Common myeloid progenitor, CD34-positive (primary cell): ENCODE data around the gene GPR35.

Source experiments
- CTCF ChIA-PET: fragments of 350-600 bp; sonication (Branson Sonifier 250); formaldehyde crosslinking; loops from one replicate; lab custom pipeline; 2021; ENCODE audit warnings: antibody characterized with exemption; lab: Charles Lee
- POLR2A ChIA-PET: fragments of 350-600 bp; sonication (Branson Sonifier 250); formaldehyde crosslinking; loops from one replicate; lab custom pipeline; 2021; ENCODE audit warnings: antibody characterized with exemption; lab: Charles Lee
- DNase-seq, 3 donors: peaks; one replicate each; pipeline versions ENCODE4 v3.0.0 to v3.0.0-alpha.2; 2013
- H3K27ac ChIP-seq, 2 experiments: 1 replicate in 1 of 2; 2 replicates in 1 of 2; pipeline ENCODE4 v1.7.0; 2013; ENCODE audit warnings: inconsistent platforms in 2 of 2, low read length in 2 of 2, mild to moderate bottlenecking in 2 of 2, low read depth in 1 of 2, moderate library complexity in 1 of 2; ENCODE audit not compliant: severe bottlenecking in 2 of 2, insufficient read depth in 1 of 2, poor library complexity in 1 of 2
- H3K27me3 ChIP-seq, 5 experiments: replicated peaks in 2 of 5; 1 replicate in 3 of 5; 2 replicates in 2 of 5; pipeline versions ENCODE4 v1.6.1 to v1.7.0; 2013; ENCODE audit warnings: low read length in 4 of 5, mild to moderate bottlenecking in 2 of 5, moderate library complexity in 2 of 5, inconsistent platforms in 1 of 5; ENCODE audit not compliant: insufficient read depth in 5 of 5, control insufficient read depth in 4 of 5
- H3K36me3 ChIP-seq, 4 experiments: 1 replicate in 2 of 4; 2 replicates in 2 of 4; pipeline versions ENCODE4 v1.6.1 to v1.7.0; 2013; ENCODE audit warnings: low read length in 3 of 4, control low read depth in 1 of 4, mild to moderate bottlenecking in 1 of 4; ENCODE audit not compliant: control insufficient read depth in 4 of 4, insufficient read depth in 4 of 4
- H3K4me1 ChIP-seq, 4 experiments: 1 replicate in 3 of 4; 2 replicates in 1 of 4; pipeline versions ENCODE4 v1.6.1 to v1.7.1; 2013; ENCODE audit warnings: low read length in 3 of 4, mild to moderate bottlenecking in 3 of 4, control low read depth in 1 of 4, inconsistent platforms in 1 of 4, moderate library complexity in 1 of 4; ENCODE audit not compliant: control insufficient read depth in 4 of 4, insufficient read depth in 4 of 4; ENCODE audit errors: control extremely low read depth in 1 of 4
- H3K4me3 ChIP-seq, 7 experiments: 1 replicate in 4 of 7; 2 replicates in 3 of 7; pipeline versions ENCODE4 v1.5.1 to v1.7.0; 2013; ENCODE audit warnings: mild to moderate bottlenecking in 7 of 7, low read length in 6 of 7, moderate library complexity in 6 of 7, inconsistent platforms in 2 of 7, low read depth in 2 of 7, control low read depth in 1 of 7; ENCODE audit not compliant: insufficient read depth in 4 of 7, control insufficient read depth in 1 of 7; ENCODE audit errors: extremely low read depth in 1 of 7
- H3K9me3 ChIP-seq, 5 experiments: 1 replicate in 4 of 5; 2 replicates in 1 of 5; pipeline versions ENCODE4 v1.6.1 to v1.7.1; 2013; ENCODE audit warnings: low read length in 4 of 5, mild to moderate bottlenecking in 2 of 5, inconsistent platforms in 1 of 5, low read depth in 1 of 5, moderate library complexity in 1 of 5; ENCODE audit not compliant: control insufficient read depth in 4 of 5, insufficient read depth in 2 of 5; ENCODE audit errors: control extremely low read depth in 1 of 5
- WGBS: methylation state at CpG from one replicate; pipeline ENCODE4 v1.1.5; 2013; ENCODE audit not compliant: insufficient coverage; 5-methylcytosine and 5-hydroxymethylcytosine counted together

Gene GPR35

DNA sequence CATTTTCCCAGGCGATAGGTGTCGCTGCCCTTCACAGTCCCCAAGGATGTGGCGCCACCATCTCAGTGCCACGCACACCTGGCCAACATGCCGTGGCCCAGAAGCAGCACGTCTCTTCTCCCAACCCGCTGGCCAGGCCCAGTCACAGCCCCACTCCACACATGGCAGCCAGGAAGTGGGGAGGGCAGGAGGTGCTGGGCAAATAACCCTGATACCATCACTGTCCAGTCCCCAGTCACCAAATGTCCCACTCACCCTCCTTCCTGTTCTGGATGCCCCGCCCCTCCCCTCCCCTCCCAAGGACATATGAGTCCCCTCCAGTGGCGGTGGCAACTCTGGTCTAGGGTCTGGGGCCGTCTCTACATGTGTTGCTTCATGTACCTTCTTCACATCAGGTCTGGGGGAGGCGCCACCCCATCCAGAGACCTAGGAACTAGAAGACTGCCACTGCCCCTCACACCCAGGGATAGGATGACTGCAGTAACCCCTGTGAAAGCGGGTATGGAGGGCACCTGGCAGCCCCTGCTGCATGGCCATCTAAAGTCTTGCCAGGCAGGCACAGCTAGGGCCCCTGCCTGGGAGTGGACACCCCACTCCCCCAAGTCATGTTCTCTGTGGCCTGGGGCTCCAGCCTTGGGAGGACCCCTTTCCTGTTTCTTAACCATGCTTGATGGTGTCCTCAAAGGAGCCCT lies 46.1 kb upstream of the GPR35 start:
- Histone ChIP-seq H3K4me1 (peaks cover 0 to 7% (median 3%) of the 10 kb centered on the region in 4 experiments), H3K4me3 (no peak overlapping the region), H3K9me3 (peaks cover 0 to 4% (median 0%) of the 10 kb centered on the region in 5 experiments), H3K27me3 (no peaks in the 10 kb centered on the region), H3K36me3 (peaks cover 0 to 50% (median 33%) of the 10 kb centered on the region in 4 experiments), H3K27ac (no peak overlapping the region)
- WGBS = 96% methylated on average over 11 of the region's 12 CpGs
- ChIA-PET CTCF (interaction anchor here (1.6 kb wide), 1 partner anchor 13 kb away, joined by 11 read pairs; no protein-coding TSS in a partner anchor), POLR2A (interaction anchor here (0.7 to 1.3 kb wide), 2 partner anchors 11 kb away, joined by 3 to 4 read pairs; partner anchors contain the start of gene RNPEPL1)
- no peak for DNase-seq

DNA sequence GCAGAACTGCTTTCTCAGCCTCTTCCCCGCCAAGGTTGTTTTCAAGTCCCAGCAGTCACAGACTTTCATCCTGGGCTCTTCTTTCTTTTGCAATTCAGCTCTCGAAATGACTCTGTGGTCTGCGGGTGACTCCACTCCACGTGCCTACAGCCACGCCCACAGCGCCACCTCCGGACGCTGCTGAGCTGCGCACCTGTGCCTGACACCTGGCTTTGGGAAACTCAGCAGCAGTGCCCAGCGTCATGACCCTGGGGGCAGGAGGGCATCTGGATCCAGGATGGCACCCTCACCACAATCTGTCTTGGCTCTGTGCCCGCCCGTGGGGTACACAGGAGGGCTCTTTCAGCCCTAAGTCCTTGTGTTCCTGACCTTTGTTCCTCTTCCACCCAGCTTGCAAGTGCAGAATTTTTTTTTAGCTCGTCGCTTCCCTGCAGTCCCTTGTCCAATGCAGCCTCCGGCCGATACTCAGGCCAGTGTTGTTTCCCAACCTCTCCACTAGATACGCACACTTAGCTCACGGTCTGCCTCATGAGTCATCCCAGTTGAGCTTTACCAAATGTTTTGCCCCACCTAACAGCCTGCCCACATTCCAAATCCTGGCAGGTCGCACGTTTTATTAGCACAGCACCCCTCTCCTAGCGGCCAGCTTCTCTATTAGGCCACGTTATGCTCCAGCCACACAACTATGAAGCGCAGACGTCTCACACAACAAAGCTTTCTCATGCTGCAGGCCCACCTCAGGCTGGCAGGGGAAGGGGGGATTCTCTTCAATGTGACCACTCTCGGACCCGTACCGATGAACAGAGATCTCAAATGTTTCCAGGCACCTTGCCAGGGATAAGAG lies 45.3 kb upstream of the GPR35 start:
- ChIA-PET CTCF (interaction anchor here (1.1 to 1.6 kb wide), 3 partner anchors 9 to 14 kb away, joined by 3 to 11 read pairs (median 4); no protein-coding TSS in a partner anchor), POLR2A (interaction anchor here (1.3 kb wide), 1 partner anchor 11 kb away, joined by 4 read pairs; the partner anchor contains the start of gene RNPEPL1)
- WGBS = 95% methylated on average over 27 of the region's 27 CpGs
- H3K4me1 ChIP-seq = peaks cover 0 to 13% (median 9%) of the 10 kb centered on the region in 4 experiments
- peaks cover 0 to 4% (median 0%) of the 10 kb centered on the region in 5 experiments for H3K9me3 ChIP-seq
- no peak overlapping the region for H3K4me3 ChIP-seq
- H3K27me3 ChIP-seq = no peaks in the 10 kb centered on the region
- H3K36me3 ChIP-seq = peaks cover 0 to 42% (median 30%) of the 10 kb centered on the region in 4 experiments
- no peak overlapping the region for H3K27ac ChIP-seq
- DNase-seq = peak in 1 of 3 donors; percentile 23

DNA sequence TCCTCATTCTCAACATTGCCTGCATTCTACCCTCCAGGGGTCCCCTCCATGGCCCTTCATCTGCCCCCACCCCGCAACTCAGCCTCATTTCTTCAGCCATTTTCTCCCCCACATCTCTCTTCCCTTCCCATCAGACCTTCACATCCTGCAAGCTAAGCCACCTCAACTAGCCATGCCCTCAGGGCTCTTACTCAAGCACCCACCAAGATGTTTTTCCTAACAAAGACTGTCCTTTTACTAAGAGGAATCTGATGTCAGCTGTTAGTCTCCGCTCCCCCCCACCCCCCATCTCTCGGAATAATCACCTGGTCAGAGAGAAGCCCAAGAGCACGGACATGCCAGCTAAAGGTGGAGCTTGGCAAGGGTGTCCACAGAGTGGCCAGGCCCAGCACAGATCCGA lies 43.5 kb upstream of the GPR35 start:
- Histone ChIP-seq H3K27me3 (no peaks in the 10 kb centered on the region), H3K36me3 (peaks cover 0 to 24% (median 18%) of the 10 kb centered on the region in 4 experiments), H3K27ac (no peak overlapping the region), H3K4me1 (peaks cover 0 to 23% (median 19%) of the 10 kb centered on the region in 4 experiments), H3K4me3 (no peak overlapping the region), H3K9me3 (peaks cover 0 to 4% (median 0%) of the 10 kb centered on the region in 5 experiments)
- ChIA-PET CTCF (interaction anchor here (1.0 to 2.7 kb wide), 3 partner anchors 8 to 15 kb away, joined by 3 to 13 read pairs (median 4); no protein-coding TSS in a partner anchor), POLR2A (no interaction called here)
- DNase-seq = no peak
- 100% methylated on average over 3 of the region's 5 CpGs for WGBS

DNA sequence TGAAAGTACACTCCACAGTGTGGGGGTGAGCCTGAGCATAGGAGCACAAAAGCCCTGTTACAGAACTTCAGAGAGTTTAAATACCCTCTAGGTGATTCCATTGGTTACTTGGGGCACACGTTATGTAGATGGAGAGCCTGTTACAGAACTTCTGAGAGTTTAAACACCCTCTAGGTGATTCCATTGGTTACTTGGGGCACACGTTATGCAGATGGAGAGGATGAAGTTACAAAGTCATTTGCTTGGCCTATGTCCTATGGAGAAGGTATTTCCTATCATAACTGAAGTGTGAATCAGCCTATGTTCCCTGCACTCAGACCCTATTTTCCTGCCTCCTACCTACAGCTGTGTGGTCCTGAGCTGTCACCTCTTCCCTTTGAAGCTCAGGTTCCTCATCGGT lies 42.5 kb upstream of the GPR35 start:
- Histone ChIP-seq H3K27ac (no peak overlapping the region), H3K4me3 (no peak overlapping the region), H3K4me1 (peaks cover 2 to 31% (median 29%) of the 10 kb centered on the region in 4 experiments), H3K36me3 (peaks cover 0 to 14% (median 12%) of the 10 kb centered on the region in 4 experiments), H3K9me3 (peaks cover 0 to 4% (median 0%) of the 10 kb centered on the region in 5 experiments), H3K27me3 (no peaks in the 10 kb centered on the region)
- CTCF ChIA-PET = interaction anchor here (1.2 to 2.7 kb wide), 3 partner anchors 9 to 43 kb away, joined by 3 to 13 read pairs (median 3); partner anchors contain the start of gene GPR35
- no peak for DNase-seq
- 100% methylated on average over 3 of the region's 3 CpGs for WGBS
- POLR2A ChIA-PET = no interaction called here

DNA sequence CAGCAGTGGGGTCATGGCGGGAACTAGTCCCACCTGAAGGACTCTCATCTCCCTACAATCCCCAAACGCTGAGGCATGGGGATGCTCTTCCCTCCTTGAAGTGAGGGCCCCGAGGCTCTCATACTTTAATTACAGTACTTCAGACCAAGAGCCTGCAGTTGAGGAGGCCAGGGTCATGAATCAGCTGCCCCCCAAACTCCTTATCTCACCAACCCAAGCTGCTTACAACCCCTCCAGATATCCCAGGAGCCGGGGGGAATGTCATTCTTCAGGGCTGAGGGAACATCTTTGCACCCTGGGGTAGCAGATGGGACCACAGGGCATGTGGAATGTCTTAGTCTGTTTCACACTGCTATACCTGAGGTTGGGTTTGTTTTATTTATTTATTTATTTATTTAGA lies 41.5 kb upstream of the GPR35 start:
- H3K36me3 ChIP-seq = peaks cover 0 to 7% (median 4%) of the 10 kb centered on the region in 4 experiments
- no peak overlapping the region for H3K4me3 ChIP-seq
- POLR2A ChIA-PET = interaction anchor here (0.7 kb wide), 1 partner anchor 18 kb away, joined by 3 read pairs; no protein-coding TSS in a partner anchor
- 100% methylated on average over 2 of the region's 4 CpGs for WGBS
- peaks cover 0 to 4% (median 0%) of the 10 kb centered on the region in 5 experiments for H3K9me3 ChIP-seq
- CTCF ChIA-PET = interaction anchor here (2.7 to 4.0 kb wide), 2 partner anchors 8 to 17 kb away, joined by 13 to 20 read pairs; no protein-coding TSS in a partner anchor
- DNase-seq = no peak
- H3K4me1 ChIP-seq = peaks cover 2 to 38% (median 36%) of the 10 kb centered on the region in 4 experiments
- no peaks in the 10 kb centered on the region for H3K27me3 ChIP-seq
- H3K27ac ChIP-seq = no peak overlapping the region

DNA sequence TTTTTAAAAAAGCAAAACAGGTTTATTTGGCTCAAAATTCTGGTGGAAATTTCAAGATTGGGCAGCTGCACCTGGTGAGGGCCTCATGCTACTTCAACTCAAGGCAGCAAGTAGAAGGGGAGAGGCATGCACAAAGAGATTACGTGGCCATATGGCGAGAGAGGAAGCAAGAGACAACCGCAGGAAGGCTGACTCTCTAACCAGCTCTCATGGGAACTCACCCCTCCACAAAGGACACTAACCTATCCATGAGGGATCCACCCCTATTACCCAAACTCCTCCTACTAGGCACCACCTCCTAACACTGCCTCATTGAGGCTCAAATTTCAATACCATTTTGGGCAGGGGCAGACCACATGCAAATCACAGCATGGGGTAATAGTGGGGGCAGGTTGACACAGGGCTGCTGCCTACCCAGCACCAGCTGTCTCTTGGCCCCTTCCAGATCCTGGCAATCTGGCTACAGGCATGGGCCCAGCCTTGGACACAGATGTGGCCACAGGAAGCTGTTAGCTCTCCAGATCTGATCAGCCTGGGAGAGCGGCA lies 40.7 kb upstream of the GPR35 start:
- peak in 2 of 3 donors; percentile 58 to 73 for DNase-seq
- ChIA-PET CTCF (interaction anchor here (1.1 to 4.0 kb wide), 3 partner anchors 9 to 71 kb away, joined by 3 to 20 read pairs (median 6); no protein-coding TSS in a partner anchor), POLR2A (interaction anchor here (0.7 kb wide), 1 partner anchor 18 kb away, joined by 3 read pairs; no protein-coding TSS in a partner anchor)
- peak overlapping the region in 1 of 7 experiments; percentile 97 for H3K4me3 ChIP-seq
- H3K36me3 ChIP-seq = peaks cover 0 to 10% (median 5%) of the 10 kb centered on the region in 4 experiments
- H3K9me3 ChIP-seq = peaks cover 0 to 4% (median 0%) of the 10 kb centered on the region in 5 experiments
- 95% methylated on average over 2 of the region's 4 CpGs for WGBS
- peaks cover 2 to 38% (median 34%) of the 10 kb centered on the region in 4 experiments for H3K4me1 ChIP-seq
- peak overlapping the region in 1 of 2 experiments; percentile 40 for H3K27ac ChIP-seq
- no peaks in the 10 kb centered on the region for H3K27me3 ChIP-seq
